ENCODE results near the gene TYSND1.
"Not testable (repeated sequence)": the region's sequence is repeated elsewhere in the genome, so short reads cannot be mapped to it uniquely, and the experiment has no call there.

The TYSND1 gene

DNA sequence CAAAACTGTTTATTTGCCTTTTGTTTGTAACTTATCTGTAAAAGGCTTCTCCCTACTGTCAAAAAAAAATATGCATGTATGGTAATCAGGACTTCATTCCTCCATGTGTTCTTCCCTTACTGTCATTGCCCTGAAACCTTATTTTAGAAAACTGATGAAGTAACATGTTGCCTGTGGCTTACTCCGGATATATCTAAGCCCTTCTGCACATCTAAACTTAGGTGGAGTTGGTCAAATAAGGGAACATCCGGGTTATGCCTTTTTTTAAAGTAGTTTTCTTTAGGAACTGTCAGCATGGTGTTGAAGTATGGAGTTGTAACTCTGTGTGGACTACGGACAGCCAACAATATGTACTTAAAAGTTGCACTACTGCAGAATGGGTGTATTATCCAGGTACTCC is 17.7 kb upstream of the TYSND1 start:
- H3K9ac ChIP-seq (ENCODE audit: low read depth in 1 of 2, low read length in 2 of 2) = no peak overlapping the region

DNA sequence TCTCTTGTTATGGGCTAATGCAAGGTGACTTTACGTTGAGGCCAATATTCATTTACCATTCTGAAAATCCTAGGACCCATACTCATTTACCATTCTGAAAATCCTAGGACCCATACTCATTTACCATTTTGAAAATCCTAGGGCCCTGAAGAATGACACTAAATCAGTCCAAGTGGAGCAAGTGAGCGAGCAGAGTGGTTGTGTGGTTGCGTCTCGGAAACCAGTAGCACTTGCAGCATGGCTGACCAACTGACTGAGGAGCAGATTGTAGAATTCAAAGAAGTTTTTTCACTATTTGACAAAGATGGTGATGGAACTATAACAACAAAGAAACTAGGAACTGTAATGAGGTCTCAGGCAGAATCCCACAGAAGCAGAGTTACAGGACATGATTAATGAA is 16.9 kb upstream of the TYSND1 start:
- Histone ChIP-seq H3K9ac (ENCODE audit: low read depth in 1 of 2, low read length in 2 of 2) (no peak overlapping the region), H3K27me3 (ENCODE audit: control insufficient read depth in 1 of 2, insufficient read depth in 2 of 2, low read length in 2 of 2) (no peaks in the 10 kb centered on the region), H3K36me3 (ENCODE audit: control insufficient read depth in 1 of 2, insufficient read depth in 2 of 2, low read length in 2 of 2) (peaks cover 9 to 28% of the 10 kb centered on the region in 2 donors), H3K9me3 (ENCODE audit: control insufficient read depth in 1 of 2, low read length in 2 of 2) (no peaks in the 10 kb centered on the region), H3K4me1 (ENCODE audit: control insufficient read depth in 1 of 2, insufficient read depth in 2 of 2, low read length in 2 of 2) (peaks cover 16 to 30% of the 10 kb centered on the region in 2 donors), H3K27ac (ENCODE audit: low read depth, low read length) (no peak overlapping the region), H3K4me3 (ENCODE audit: low read depth in 1 of 2, low read length in 2 of 2) (no peak overlapping the region)

More for the DNA sequence above, 17.7 kb upstream of the TYSND1 start:
- Histone ChIP-seq H3K36me3 (ENCODE audit: control insufficient read depth in 1 of 2, insufficient read depth in 2 of 2, low read length in 2 of 2) (peaks cover 5 to 26% of the 10 kb centered on the region in 2 donors), H3K27me3 (ENCODE audit: control insufficient read depth in 1 of 2, insufficient read depth in 2 of 2, low read length in 2 of 2) (no peaks in the 10 kb centered on the region), H3K27ac (ENCODE audit: low read depth, low read length) (no peak overlapping the region), H3K4me1 (ENCODE audit: control insufficient read depth in 1 of 2, insufficient read depth in 2 of 2, low read length in 2 of 2) (peaks cover 22 to 37% of the 10 kb centered on the region in 2 donors), H3K4me3 (ENCODE audit: low read depth in 1 of 2, low read length in 2 of 2) (no peak overlapping the region), H3K9me3 (ENCODE audit: control insufficient read depth in 1 of 2, low read length in 2 of 2) (no peaks in the 10 kb centered on the region)

DNA sequence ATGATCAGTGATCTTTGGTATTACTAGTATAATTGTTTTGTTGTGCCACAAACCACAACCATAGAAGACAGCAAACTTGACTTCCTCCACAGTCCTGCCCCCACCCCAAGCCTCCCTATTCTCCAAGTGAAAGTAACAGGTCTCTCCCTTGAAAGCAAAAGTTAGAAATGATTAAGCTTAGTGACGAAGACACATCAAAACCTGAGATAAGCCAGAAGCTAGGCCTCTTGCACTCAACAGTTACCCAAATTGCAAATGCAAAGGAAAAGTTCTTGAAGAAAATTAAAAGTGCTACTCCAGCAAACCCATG is 16.3 kb upstream of the TYSND1 start:
- Histone ChIP-seq H3K4me1 (ENCODE audit: control insufficient read depth in 1 of 2, insufficient read depth in 2 of 2, low read length in 2 of 2) (peaks cover 16 to 24% of the 10 kb centered on the region in 2 donors), H3K4me3 (ENCODE audit: low read depth in 1 of 2, low read length in 2 of 2) (no peak overlapping the region), H3K9ac (ENCODE audit: low read depth in 1 of 2, low read length in 2 of 2) (no peak overlapping the region), H3K27ac (ENCODE audit: low read depth, low read length) (no peak overlapping the region), H3K9me3 (ENCODE audit: control insufficient read depth in 1 of 2, low read length in 2 of 2) (no peaks in the 10 kb centered on the region), H3K27me3 (ENCODE audit: control insufficient read depth in 1 of 2, insufficient read depth in 2 of 2, low read length in 2 of 2) (no peaks in the 10 kb centered on the region), H3K36me3 (ENCODE audit: control insufficient read depth in 1 of 2, insufficient read depth in 2 of 2, low read length in 2 of 2) (peaks cover 9 to 34% of the 10 kb centered on the region in 2 donors)

DNA sequence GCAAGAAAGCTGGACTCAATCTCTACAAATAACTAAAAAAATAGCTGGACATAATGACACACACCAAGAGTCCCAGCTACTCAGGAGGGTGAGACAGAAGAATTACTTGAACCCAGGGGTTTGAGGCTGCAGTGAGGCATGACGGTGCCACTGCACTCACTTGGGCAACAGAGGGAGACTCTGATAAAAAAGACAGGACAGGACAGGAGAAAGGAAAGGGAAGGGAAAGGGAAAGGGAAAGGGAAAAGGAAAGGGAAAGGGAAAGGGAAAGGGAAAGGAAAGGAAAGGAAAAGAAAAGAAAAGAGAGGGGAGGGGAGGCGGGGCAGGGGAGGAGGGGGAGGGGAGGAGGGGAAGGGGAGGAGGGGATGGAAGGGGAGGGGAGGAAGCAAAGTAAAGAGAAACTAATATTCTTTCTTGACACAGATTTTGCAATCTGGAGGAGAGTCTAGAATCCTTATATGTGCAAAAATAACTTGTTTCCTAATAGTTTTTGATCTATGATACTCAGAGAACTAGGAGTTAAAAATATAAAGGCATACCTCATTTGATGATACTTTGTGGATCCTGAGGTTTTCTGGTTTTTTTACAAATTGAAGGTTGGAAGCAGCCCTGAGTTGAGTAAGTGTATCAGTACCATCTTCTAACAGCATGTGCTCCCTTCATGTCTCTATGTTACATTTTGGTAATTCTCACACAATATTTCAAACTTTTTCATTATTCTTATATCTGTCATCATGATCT is 15.8 kb upstream of the TYSND1 start:
- H3K36me3 ChIP-seq (ENCODE audit: control insufficient read depth in 1 of 2, insufficient read depth in 2 of 2, low read length in 2 of 2) = peaks cover 9 to 37% of the 10 kb centered on the region in 2 donors
- H3K9ac ChIP-seq (ENCODE audit: low read depth in 1 of 2, low read length in 2 of 2) = no peak overlapping the region
- H3K27ac ChIP-seq (ENCODE audit: low read depth, low read length) = no peak overlapping the region

DNA sequence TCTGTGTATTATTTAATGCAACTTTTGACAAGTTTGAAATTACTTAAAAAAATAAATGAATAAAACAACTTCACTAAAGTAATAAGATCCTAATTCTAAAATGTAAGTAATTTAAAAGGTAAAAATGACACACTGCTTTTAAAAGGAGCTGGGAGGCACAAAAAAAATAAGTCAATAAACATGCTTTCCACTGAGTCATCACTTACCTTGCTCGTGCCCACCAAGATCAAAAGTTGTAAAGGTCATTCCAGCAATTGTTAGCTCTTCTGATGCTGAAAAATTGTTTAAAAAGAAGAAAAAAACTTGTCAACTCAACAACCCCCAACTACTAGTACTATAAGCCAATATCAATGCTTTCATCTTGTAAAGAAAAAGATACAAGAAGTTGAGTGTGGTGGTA is 14.3 kb upstream of the TYSND1 start:
- H3K9me3 ChIP-seq (ENCODE audit: control insufficient read depth in 1 of 2, low read length in 2 of 2) = no peaks in the 10 kb centered on the region
- no peak overlapping the region for H3K9ac ChIP-seq (ENCODE audit: low read depth in 1 of 2, low read length in 2 of 2)
- peaks cover 6 to 40% of the 10 kb centered on the region in 2 donors for H3K36me3 ChIP-seq (ENCODE audit: control insufficient read depth in 1 of 2, insufficient read depth in 2 of 2, low read length in 2 of 2)
- H3K27ac ChIP-seq (ENCODE audit: low read depth, low read length) = no peak overlapping the region
- H3K27me3 ChIP-seq (ENCODE audit: control insufficient read depth in 1 of 2, insufficient read depth in 2 of 2, low read length in 2 of 2) = no peaks in the 10 kb centered on the region
- H3K4me1 ChIP-seq (ENCODE audit: control insufficient read depth in 1 of 2, insufficient read depth in 2 of 2, low read length in 2 of 2) = peaks cover 16 to 20% of the 10 kb centered on the region in 2 donors
- H3K4me3 ChIP-seq (ENCODE audit: low read depth in 1 of 2, low read length in 2 of 2) = no peak overlapping the region

More for the DNA sequence above, 15.8 kb upstream of the TYSND1 start:
- H3K4me1 ChIP-seq (ENCODE audit: control insufficient read depth in 1 of 2, insufficient read depth in 2 of 2, low read length in 2 of 2) = peaks cover 16 to 21% of the 10 kb centered on the region in 2 donors
- H3K9me3 ChIP-seq (ENCODE audit: control insufficient read depth in 1 of 2, low read length in 2 of 2) = no peaks in the 10 kb centered on the region
- no peak overlapping the region for H3K4me3 ChIP-seq (ENCODE audit: low read depth in 1 of 2, low read length in 2 of 2)
- no peaks in the 10 kb centered on the region for H3K27me3 ChIP-seq (ENCODE audit: control insufficient read depth in 1 of 2, insufficient read depth in 2 of 2, low read length in 2 of 2)

DNA sequence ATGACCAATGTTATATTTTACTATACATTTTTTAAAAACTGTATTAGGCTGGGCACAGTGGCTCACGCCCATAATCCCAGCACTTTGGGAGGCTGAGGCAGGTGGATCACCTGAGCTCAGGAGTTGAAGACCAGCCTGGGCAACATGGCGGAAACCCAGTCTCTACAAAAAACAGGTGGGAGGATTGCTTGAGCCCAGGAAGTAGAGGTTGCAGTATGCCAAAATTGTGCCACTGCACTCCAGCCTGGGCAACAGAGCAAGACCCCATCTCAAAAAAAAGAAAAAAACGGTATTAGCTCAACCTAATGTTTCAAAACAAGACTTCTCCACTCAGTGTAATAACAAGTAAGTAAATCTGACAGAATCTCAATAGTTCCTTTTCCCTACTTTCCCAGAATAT is 12.9 kb upstream of the TYSND1 start:
- H3K36me3 ChIP-seq (ENCODE audit: control insufficient read depth in 1 of 2, insufficient read depth in 2 of 2, low read length in 2 of 2) = peaks cover 10 to 47% of the 10 kb centered on the region in 2 donors
- H3K27me3 ChIP-seq (ENCODE audit: control insufficient read depth in 1 of 2, insufficient read depth in 2 of 2, low read length in 2 of 2); H3K9me3 ChIP-seq (ENCODE audit: control insufficient read depth in 1 of 2, low read length in 2 of 2); H3K4me3 ChIP-seq (ENCODE audit: low read depth in 1 of 2, low read length in 2 of 2); H3K27ac ChIP-seq (ENCODE audit: low read depth, low read length); H3K9ac ChIP-seq (ENCODE audit: low read depth in 1 of 2, low read length in 2 of 2): not testable (repeated sequence)
- H3K4me1 ChIP-seq (ENCODE audit: control insufficient read depth in 1 of 2, insufficient read depth in 2 of 2, low read length in 2 of 2) = peaks cover 15 to 24% of the 10 kb centered on the region in 2 donors

DNA sequence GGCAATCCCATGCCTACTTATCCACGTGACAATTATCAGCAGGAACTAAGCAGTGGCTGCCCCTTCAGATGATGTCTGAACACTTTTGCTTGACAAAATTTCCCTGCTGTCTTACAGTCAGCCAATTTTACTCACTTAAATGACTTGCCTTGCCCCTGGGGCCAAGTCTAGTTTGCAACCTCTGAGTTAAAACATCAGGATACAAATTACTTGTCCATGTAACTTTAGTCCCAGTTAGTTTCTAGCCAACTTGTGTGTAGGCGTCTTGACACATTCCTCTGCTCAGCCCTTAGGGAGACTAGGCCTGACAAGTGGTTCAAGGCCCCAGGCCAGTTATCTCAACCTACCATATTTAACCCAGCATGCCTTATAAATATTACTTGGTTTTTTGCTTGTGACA is 11.6 kb upstream of the TYSND1 start:
- Histone ChIP-seq H3K36me3 (ENCODE audit: control insufficient read depth in 1 of 2, insufficient read depth in 2 of 2, low read length in 2 of 2) (peaks cover 21 to 60% of the 10 kb centered on the region in 2 donors), H3K4me3 (ENCODE audit: low read depth in 1 of 2, low read length in 2 of 2) (no peak overlapping the region), H3K27me3 (ENCODE audit: control insufficient read depth in 1 of 2, insufficient read depth in 2 of 2, low read length in 2 of 2) (no peaks in the 10 kb centered on the region), H3K27ac (ENCODE audit: low read depth, low read length) (no peak overlapping the region), H3K9ac (ENCODE audit: low read depth in 1 of 2, low read length in 2 of 2) (no peak overlapping the region), H3K9me3 (ENCODE audit: control insufficient read depth in 1 of 2, low read length in 2 of 2) (no peaks in the 10 kb centered on the region), H3K4me1 (ENCODE audit: control insufficient read depth in 1 of 2, insufficient read depth in 2 of 2, low read length in 2 of 2) (peaks cover 4 to 14% of the 10 kb centered on the region in 2 donors)

DNA sequence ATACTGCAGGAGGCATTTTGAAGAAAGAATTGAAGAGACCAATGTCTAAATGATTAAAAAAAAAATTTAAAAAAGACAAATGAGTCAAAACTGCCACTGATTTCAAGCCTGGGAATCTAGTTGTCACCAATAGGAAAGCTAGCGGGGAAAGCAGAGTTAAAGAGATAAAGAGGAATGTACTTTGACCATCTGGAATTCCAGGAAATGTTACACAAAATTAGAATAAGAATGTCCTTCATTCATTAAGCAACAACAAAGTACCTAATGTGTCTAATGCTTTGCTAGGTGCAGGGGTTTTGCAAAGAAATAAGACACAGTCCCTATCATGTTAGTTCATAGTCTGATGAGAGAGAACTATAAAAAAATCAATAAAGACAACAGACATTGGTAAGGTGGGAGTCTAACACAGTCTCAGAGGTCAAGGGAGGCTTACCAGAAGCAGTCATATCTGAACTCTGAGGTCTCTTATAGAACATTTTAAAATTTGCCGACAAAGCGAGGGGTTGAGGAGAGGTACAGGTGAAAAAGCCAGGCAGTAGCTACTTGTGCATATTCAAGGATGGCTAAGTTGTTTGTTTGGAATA is 8.8 kb upstream of the TYSND1 start:
- no peaks in the 10 kb centered on the region for H3K27me3 ChIP-seq (ENCODE audit: control insufficient read depth in 1 of 2, insufficient read depth in 2 of 2, low read length in 2 of 2)
- no peak overlapping the region for H3K4me3 ChIP-seq (ENCODE audit: low read depth in 1 of 2, low read length in 2 of 2)
- peaks cover 0 to 9% of the 10 kb centered on the region in 2 donors for H3K4me1 ChIP-seq (ENCODE audit: control insufficient read depth in 1 of 2, insufficient read depth in 2 of 2, low read length in 2 of 2)
- H3K36me3 ChIP-seq (ENCODE audit: control insufficient read depth in 1 of 2, insufficient read depth in 2 of 2, low read length in 2 of 2) = peaks cover 32 to 75% of the 10 kb centered on the region in 2 donors
- no peak overlapping the region for H3K27ac ChIP-seq (ENCODE audit: low read depth, low read length)
- no peak overlapping the region for H3K9ac ChIP-seq (ENCODE audit: low read depth in 1 of 2, low read length in 2 of 2)
- no peaks in the 10 kb centered on the region for H3K9me3 ChIP-seq (ENCODE audit: control insufficient read depth in 1 of 2, low read length in 2 of 2)

DNA sequence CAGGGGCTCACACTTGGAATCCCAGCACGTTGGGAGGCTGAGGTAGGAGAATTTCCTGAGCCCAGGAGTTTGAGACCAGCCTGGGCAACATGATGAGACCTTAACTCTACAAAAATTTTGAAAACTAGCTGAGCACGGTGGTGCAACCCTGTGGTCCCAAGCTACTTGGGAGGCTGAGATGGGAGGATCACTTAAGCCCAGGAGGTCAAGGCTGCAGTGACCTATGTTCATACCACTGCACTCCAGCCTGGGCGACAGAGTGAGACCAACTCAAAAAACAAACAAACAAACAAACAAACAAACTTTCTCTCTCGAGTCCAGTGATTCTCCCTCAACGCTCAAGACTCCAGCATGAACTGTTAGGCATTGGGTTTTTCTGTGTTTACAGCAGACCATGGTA is 2.0 kb upstream of the TYSND1 start:
- Histone ChIP-seq H3K27ac (ENCODE audit: low read depth, low read length) (no peak overlapping the region), H3K9ac (ENCODE audit: low read depth in 1 of 2, low read length in 2 of 2) (no peak overlapping the region), H3K4me3 (ENCODE audit: low read depth in 1 of 2, low read length in 2 of 2) (no peak overlapping the region), H3K36me3 (ENCODE audit: control insufficient read depth in 1 of 2, insufficient read depth in 2 of 2, low read length in 2 of 2) (peaks cover 20 to 45% of the 10 kb centered on the region in 2 donors), H3K4me1 (ENCODE audit: control insufficient read depth in 1 of 2, insufficient read depth in 2 of 2, low read length in 2 of 2) (peaks cover 20 to 23% of the 10 kb centered on the region in 2 donors), H3K9me3 (ENCODE audit: control insufficient read depth in 1 of 2, low read length in 2 of 2) (no peaks in the 10 kb centered on the region), H3K27me3 (ENCODE audit: control insufficient read depth in 1 of 2, insufficient read depth in 2 of 2, low read length in 2 of 2) (no peaks in the 10 kb centered on the region)

DNA sequence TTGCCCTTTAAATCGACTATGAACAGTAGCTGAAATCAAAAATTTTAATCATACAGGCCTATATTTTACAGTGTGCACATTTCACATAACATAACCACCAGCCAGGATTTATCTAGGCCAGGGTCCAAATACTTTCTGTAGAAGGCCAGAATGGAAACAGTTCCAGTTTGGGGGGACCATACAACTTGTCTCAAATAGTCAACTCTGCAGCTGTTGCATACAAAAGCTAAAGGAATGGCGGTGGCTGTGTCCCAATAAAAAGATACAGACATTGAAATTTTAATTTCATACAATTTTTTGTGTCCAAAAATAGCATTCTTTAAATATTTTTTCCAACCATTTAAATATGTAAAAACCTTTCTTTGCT is 742 bp upstream of the TYSND1 start:
- Histone ChIP-seq H3K27ac (ENCODE audit: low read depth, low read length) (no peak overlapping the region), H3K36me3 (ENCODE audit: control insufficient read depth in 1 of 2, insufficient read depth in 2 of 2, low read length in 2 of 2) (peaks cover 10 to 32% of the 10 kb centered on the region in 2 donors), H3K4me3 (ENCODE audit: low read depth in 1 of 2, low read length in 2 of 2) (peak overlapping the region in 1 of 2 donors; percentile 82), H3K9me3 (ENCODE audit: control insufficient read depth in 1 of 2, low read length in 2 of 2) (no peaks in the 10 kb centered on the region), H3K9ac (ENCODE audit: low read depth in 1 of 2, low read length in 2 of 2) (peak overlapping the region; percentile 77), H3K4me1 (ENCODE audit: control insufficient read depth in 1 of 2, insufficient read depth in 2 of 2, low read length in 2 of 2) (peaks cover 23 to 25% of the 10 kb centered on the region in 2 donors), H3K27me3 (ENCODE audit: control insufficient read depth in 1 of 2, insufficient read depth in 2 of 2, low read length in 2 of 2) (no peaks in the 10 kb centered on the region)
